Caco-2 (cell line): ENCODE data around the gene PPP6R2. TPM values are rescaled to one million over a fixed set of nuclear protein-coding genes. Genes with fewer than 3 reads are reported as not detected.

Source experiments
- BruUV-seq: library from RNA; stranded (reverse); fragments of 400-500 nt; replicated peaks from 2 replicates; lab custom pipeline; 2021; lab: Mats Ljungman, UMichigan
- CTCF ChIA-PET: fragments of 300-600 bp; sonication (Branson Sonifier 250); formaldehyde crosslinking; loops from one replicate; lab custom pipeline; 2022; ENCODE audit warnings: antibody characterized with exemption; lab: Charles Lee
- POLR2A ChIA-PET: fragments of 300-600 bp; sonication (Branson Sonifier 250); formaldehyde crosslinking; loops from one replicate; lab custom pipeline; 2022; ENCODE audit warnings: antibody characterized with exemption; lab: Charles Lee
- DNase-seq, 2 experiments: peaks; one replicate each; pipeline versions ENCODE4 v3.0.0 to v3.0.0-alpha.2; 2020 to 2022
- H3K27me3 ChIP-seq: replicated peaks from 2 replicates; pipeline ENCODE4 v1.6.0; 2011; ENCODE audit warnings: low read length; ENCODE audit not compliant: control insufficient read depth, insufficient read depth
- H3K36me3 ChIP-seq: 2 replicates; pipeline ENCODE4 v1.5.1; 2011; ENCODE audit warnings: low read length; ENCODE audit not compliant: control insufficient read depth, insufficient read depth
- H3K4me1 ChIP-seq: fragments of 250-450 bp; sonication (Bioruptor Pico); 2 replicates; pipeline ENCODE4 v1.5.1; 2020; ENCODE audit warnings: mild to moderate bottlenecking
- H3K4me3 ChIP-seq: 2 replicates; pipeline ENCODE4 v1.5.1; 2011; ENCODE audit warnings: low read depth, mild to moderate bottlenecking, control low read depth, low read length
- H3K9me3 ChIP-seq: fragments of 250-450 bp; sonication (Bioruptor Pico); 2 replicates; pipeline ENCODE4 v1.5.1; 2020; ENCODE audit warnings: mild to moderate bottlenecking, moderate library complexity
- H3K27ac Mint-ChIP-seq: one replicate; pipeline ENCODE4 v1.8.0; 2022; ENCODE audit warnings: mixed read lengths; ENCODE audit not compliant: unreplicated experiment
- H3K27me3 Mint-ChIP-seq: one replicate; pipeline ENCODE4 v1.8.0; 2022; ENCODE audit warnings: mixed read lengths; ENCODE audit not compliant: insufficient read depth, unreplicated experiment
- H3K36me3 Mint-ChIP-seq: one replicate; pipeline ENCODE4 v1.8.0; 2022; ENCODE audit warnings: mild to moderate bottlenecking, mixed read lengths; ENCODE audit not compliant: insufficient read depth, unreplicated experiment
- H3K4me1 Mint-ChIP-seq: one replicate; pipeline ENCODE4 v1.8.0; 2022; ENCODE audit warnings: low read depth, mixed read lengths; ENCODE audit not compliant: unreplicated experiment
- H3K4me3 Mint-ChIP-seq: one replicate; pipeline ENCODE4 v1.8.0; 2022; ENCODE audit warnings: mild to moderate bottlenecking, moderate library complexity, mixed read lengths; ENCODE audit not compliant: unreplicated experiment
- H3K9me3 Mint-ChIP-seq: one replicate; pipeline ENCODE4 v1.8.0; 2022; ENCODE audit warnings: mixed read lengths; ENCODE audit not compliant: unreplicated experiment
- intact Hi-C: fragments of 100-400 bp; cut with micrococcal nuclease; formaldehyde crosslinking; loops from one replicate; pipeline ENCODE4 v1.10.0; 2022; ENCODE audit not compliant: unreplicated experiment
- total RNA-seq: library from RNA; stranded (reverse); gene quantifications from 2 replicates; pipeline ENCODE4 v1.2.3, GENCODE V29; 2022
- TF ChIP-seq, protein P1 (sequence below), 2 experiments: fragments of 200-600 bp in 1 of 2; IDR thresholded peaks; 1 replicate in 1 of 2; 2 replicates in 1 of 2; pipeline versions ENCODE4 v1.5.1 to v1.8.0; 2011 to 2022; ENCODE audit warnings: antibody characterized with exemption in 1 of 2, control low read depth in 1 of 2, inconsistent platforms in 1 of 2, low read depth in 1 of 2, low read length in 1 of 2, mild to moderate bottlenecking in 1 of 2, moderate library complexity in 1 of 2; ENCODE audit not compliant: insufficient read depth in 1 of 2, severe bottlenecking in 1 of 2, unreplicated experiment in 1 of 2

Gene PPP6R2
- total RNA-seq, 1 experiment from 2014 or later = 60.7 TPM

DNA sequence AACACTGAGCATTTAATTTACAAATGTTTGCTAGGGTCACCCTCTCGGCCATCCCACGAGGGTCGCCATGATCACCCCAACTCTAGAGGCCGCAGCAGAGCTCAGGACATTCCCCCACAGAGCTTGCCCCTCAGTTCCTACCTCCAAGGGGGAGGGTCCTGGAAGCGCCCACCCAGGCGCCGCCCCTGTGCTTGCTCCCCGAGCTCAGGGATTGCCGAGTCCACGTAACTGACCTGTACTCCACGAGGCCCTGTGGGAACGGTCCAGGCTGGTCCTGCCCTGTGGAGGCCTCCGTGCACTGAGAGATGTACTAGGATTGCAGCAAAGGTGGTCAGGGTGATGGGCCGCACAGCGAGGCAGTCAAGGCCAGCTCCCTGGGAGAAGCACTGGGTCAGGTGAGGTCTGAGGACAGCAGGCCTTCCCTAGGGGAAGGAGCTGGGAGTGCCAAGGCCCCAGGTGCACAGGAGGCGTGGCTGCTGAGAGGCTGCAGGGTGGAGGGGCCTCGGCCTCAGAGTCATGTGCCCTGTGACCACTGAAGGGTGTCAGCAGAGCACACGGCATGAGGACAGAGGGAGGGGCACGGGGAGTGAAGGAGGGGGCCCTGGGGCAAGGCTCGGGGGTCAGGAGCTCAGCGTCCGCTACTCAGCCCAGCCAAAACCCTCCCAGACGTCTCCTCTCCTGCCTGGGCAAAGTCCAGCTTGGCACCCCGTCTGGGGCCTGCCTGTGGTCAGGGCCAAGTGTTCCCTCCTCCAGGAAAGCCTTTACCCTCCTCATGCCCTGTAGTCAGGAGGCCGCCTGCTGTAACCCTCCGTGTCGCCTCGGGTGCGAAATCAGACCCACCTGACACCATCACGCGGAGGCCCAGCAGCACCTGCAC, 141.1 kb downstream of the PPP6R2 start:
- peak in 1 of 2 experiments; percentile 32 for DNase-seq
- H3K27ac Mint-ChIP-seq = no peak overlapping the region
- TF ChIP-seq, protein P1, sequence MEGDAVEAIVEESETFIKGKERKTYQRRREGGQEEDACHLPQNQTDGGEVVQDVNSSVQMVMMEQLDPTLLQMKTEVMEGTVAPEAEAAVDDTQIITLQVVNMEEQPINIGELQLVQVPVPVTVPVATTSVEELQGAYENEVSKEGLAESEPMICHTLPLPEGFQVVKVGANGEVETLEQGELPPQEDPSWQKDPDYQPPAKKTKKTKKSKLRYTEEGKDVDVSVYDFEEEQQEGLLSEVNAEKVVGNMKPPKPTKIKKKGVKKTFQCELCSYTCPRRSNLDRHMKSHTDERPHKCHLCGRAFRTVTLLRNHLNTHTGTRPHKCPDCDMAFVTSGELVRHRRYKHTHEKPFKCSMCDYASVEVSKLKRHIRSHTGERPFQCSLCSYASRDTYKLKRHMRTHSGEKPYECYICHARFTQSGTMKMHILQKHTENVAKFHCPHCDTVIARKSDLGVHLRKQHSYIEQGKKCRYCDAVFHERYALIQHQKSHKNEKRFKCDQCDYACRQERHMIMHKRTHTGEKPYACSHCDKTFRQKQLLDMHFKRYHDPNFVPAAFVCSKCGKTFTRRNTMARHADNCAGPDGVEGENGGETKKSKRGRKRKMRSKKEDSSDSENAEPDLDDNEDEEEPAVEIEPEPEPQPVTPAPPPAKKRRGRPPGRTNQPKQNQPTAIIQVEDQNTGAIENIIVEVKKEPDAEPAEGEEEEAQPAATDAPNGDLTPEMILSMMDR (IDR thresholded peaks at IDR 0.05; ENCODE audit: insufficient read depth in 1 of 2, low read depth in 1 of 2, low read length in 1 of 2, severe bottlenecking in 1 of 2, unreplicated experiment in 1 of 2) = no peak
- H3K4me1 ChIP-seq = peaks cover 15% of the 10 kb centered on the region
- peaks cover 22% of the 10 kb centered on the region for H3K36me3 Mint-ChIP-seq
- H3K27me3 ChIP-seq = no peaks in the 10 kb centered on the region
- intact Hi-C loops = loop anchor here (2.0 kb wide), 1 partner anchor 15 kb away; no protein-coding TSS in a partner anchor
- H3K4me1 Mint-ChIP-seq = peaks cover 14% of the 10 kb centered on the region
- no peaks in the 10 kb centered on the region for H3K36me3 ChIP-seq
- no peak overlapping the region for H3K4me3 Mint-ChIP-seq
- H3K4me3 ChIP-seq = no peak overlapping the region
- no peaks in the 10 kb centered on the region for H3K9me3 Mint-ChIP-seq
- no TSS peak for BruUV-seq
- CTCF ChIA-PET = no interaction called here
- no peaks in the 10 kb centered on the region for H3K9me3 ChIP-seq
- POLR2A ChIA-PET = interaction anchor here (0.8 kb wide), 1 partner anchor 41 kb away, joined by 8 read pairs; the partner anchor contains the start of gene SCO2
- H3K27me3 Mint-ChIP-seq = no peaks in the 10 kb centered on the region

DNA sequence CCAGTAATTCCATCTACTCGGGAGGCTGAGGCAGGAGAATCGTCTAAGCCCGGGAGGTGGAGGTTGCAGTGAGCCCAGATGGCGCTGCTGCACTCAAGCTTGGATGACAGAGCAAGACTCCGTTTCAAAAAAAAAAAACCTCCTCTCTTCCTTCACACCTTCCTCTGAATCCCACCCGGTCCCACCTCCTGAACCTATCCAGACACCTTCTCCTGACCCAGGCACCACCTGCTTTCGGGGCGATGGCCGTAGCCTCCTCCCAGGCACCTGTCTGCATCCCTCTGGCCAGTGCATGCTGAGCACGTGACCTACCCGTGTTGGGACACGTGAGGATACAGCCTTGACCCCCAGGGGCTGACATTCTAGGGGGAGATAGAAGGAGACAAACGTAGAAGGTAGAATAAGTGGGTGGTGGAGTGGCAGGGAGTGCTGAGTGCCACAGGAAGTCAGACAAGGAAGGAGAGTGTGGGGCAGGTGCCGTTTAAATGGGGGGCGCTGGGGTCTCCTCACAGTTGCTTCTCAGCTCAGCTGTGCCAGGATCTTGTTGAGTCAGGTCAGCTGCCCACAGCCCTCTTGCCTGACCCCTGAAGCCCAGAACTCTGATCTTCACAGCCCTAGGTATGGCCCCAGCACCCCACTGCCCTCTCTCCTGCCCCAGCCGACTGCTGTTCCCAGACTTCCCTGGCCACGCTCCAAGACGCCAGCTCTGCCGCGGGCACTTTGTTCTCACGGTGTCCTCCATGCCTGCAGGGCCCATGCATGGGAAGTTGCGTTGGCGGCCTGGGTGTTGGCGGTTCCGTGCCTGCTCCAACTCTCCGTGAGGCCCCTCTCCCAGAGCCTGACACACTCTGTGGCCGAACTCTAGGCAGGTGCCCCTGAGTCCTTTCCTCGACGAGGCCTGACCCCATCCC, 142.3 kb downstream of the PPP6R2 start:
- Mint-ChIP-seq H3K27ac (peak overlapping the region; percentile 66), H3K9me3 (no peaks in the 10 kb centered on the region), H3K4me1 (peaks cover 14% of the 10 kb centered on the region), H3K36me3 (peaks cover 22% of the 10 kb centered on the region), H3K4me3 (no peak overlapping the region), H3K27me3 (no peaks in the 10 kb centered on the region)
- ChIA-PET CTCF (no interaction called here), POLR2A (no interaction called here)
- Histone ChIP-seq H3K9me3 (no peaks in the 10 kb centered on the region), H3K4me1 (peaks cover 15% of the 10 kb centered on the region), H3K27me3 (no peaks in the 10 kb centered on the region), H3K36me3 (no peaks in the 10 kb centered on the region), H3K4me3 (no peak overlapping the region)
- TF ChIP-seq, protein P1 (IDR thresholded peaks at IDR 0.05; ENCODE audit: insufficient read depth in 1 of 2, low read depth in 1 of 2, low read length in 1 of 2, severe bottlenecking in 1 of 2, unreplicated experiment in 1 of 2) = no peak
- intact Hi-C loops = loop anchor here (2.0 kb wide), 1 partner anchor 13 kb away; no protein-coding TSS in a partner anchor
- no peak for DNase-seq
- TSS peak; percentile 21 for BruUV-seq
